Lung microvascular endothelial cell (primary cell): ENCODE results near the gene HES6. TPM values are rescaled to one million over a fixed set of nuclear protein-coding genes. Genes with fewer than 3 reads are reported as not detected.
"Not testable (repeated sequence)": the region's sequence is repeated elsewhere in the genome, so short reads cannot be mapped to it uniquely, and the experiment has no call there.

Experiments used
- DNase-seq, 2 donors: peaks; one replicate each; pipeline versions ENCODE4 v3.0.0 to v3.0.0-alpha.2; 2010; ENCODE audit warnings: low read depth in 2 of 2
- total RNA-seq: library from RNA; depleted of rRNA; stranded (reverse); fragments of >200 nt; gene quantifications from 2 replicates; pipeline ENCODE4 v1.2.1, GENCODE V29; 2014

HES6 gene
- total RNA-seq, 1 donor from 2014 or later, result 2.6 TPM

- not testable (repeated sequence) for DNase-seq
Measured at GRCh38 chr2:238273433-238273832, 33.6 kb upstream of the HES6 start.

- DNase-seq, result no peak
Measured at GRCh38 chr2:238272156-238272555, 32.3 kb upstream of the HES6 start.

GRCh38 chr2:238271686-238272085 is 31.8 kb upstream of the HES6 start:
- DNase-seq, result not testable (repeated sequence)

- DNase-seq, result no peak
Measured at GRCh38 chr2:238271061-238271554, 31.3 kb upstream of the HES6 start.

- no peak for DNase-seq
Measured at GRCh38 chr2:238270606-238271005, 30.8 kb upstream of the HES6 start.

GRCh38 chr2:238269741-238270140 is 29.9 kb upstream of the HES6 start:
- DNase-seq, result no peak

- no peak for DNase-seq
Measured at GRCh38 chr2:238267884-238268680, 28.2 kb upstream of the HES6 start.

- DNase-seq, result no peak
Measured at GRCh38 chr2:238267341-238267710, 27.5 kb upstream of the HES6 start.

- no peak for DNase-seq
Measured at GRCh38 chr2:238265605-238266004, 25.8 kb upstream of the HES6 start.

- DNase-seq, result no peak
Measured at GRCh38 chr2:238264072-238264460, 24.2 kb upstream of the HES6 start.

- DNase-seq, result peak; percentile 91 to 93
Measured at GRCh38 chr2:238263204-238264071, 23.6 kb upstream of the HES6 start.

- no peak for DNase-seq
Measured at GRCh38 chr2:238262496-238263122, 22.8 kb upstream of the HES6 start.

GRCh38 chr2:238261718-238262375 is 22.0 kb upstream of the HES6 start:
- no peak for DNase-seq

GRCh38 chr2:238260883-238261282 is 21.0 kb upstream of the HES6 start:
- DNase-seq, result no peak

GRCh38 chr2:238259061-238260020 is 19.5 kb upstream of the HES6 start:
- DNase-seq, result no peak

- no peak for DNase-seq
Measured at GRCh38 chr2:238257786-238258700, 18.2 kb upstream of the HES6 start.

GRCh38 chr2:238256594-238257104 is 16.8 kb upstream of the HES6 start:
- peak; percentile 79 to 94 for DNase-seq

GRCh38 chr2:238256111-238256510 is 16.3 kb upstream of the HES6 start:
- DNase-seq, result no peak

GRCh38 chr2:238255636-238256035 is 15.8 kb upstream of the HES6 start:
- DNase-seq, result no peak
